H1 (cell line): ENCODE measurements around the gene AGAP1. TPM values are rescaled to one million over a fixed set of nuclear protein-coding genes. Genes with fewer than 3 reads are reported as not detected.

Experiments
- CTCF ChIA-PET: fragments of 300-600 bp; sonication (Branson Sonifier 250); formaldehyde crosslinking; loops from one replicate; lab custom pipeline; 2021; ENCODE audit not compliant: partially characterized antibody; lab: Charles Lee
- POLR2A ChIA-PET: fragments of 300-600 bp; sonication (Branson Sonifier 250); formaldehyde crosslinking; loops from one replicate; lab custom pipeline; 2021; ENCODE audit warnings: inconsistent platforms; ENCODE audit not compliant: partially characterized antibody; lab: Charles Lee
- DNase-seq, 2 experiments: peaks; one replicate each; pipeline versions ENCODE4 v3.0.0 to v3.0.0-alpha.2; 2010 to 2022; ENCODE audit warnings: low spot score in 2 of 2, low read depth in 1 of 2, mixed read lengths in 1 of 2
- FAIRE-seq: peaks from 2 replicates; lab custom pipeline; 2011; peaks lifted over from hg19 to GRCh38; lab: Jason Lieb, UNC
- H2AFZ ChIP-seq: 2 replicates; pipeline ENCODE4 v1.8.1; 2012; ENCODE audit warnings: low read length, inconsistent platforms
- H2AK5ac ChIP-seq: 2 replicates; pipeline ENCODE4 v1.6.1; 2013; ENCODE audit warnings: low read depth, low read length
- H2BK120ac ChIP-seq: replicated peaks from 2 replicates; pipeline ENCODE3; 2013; ENCODE audit warnings: low read depth, low read length, inconsistent platforms
- H2BK12ac ChIP-seq: 2 replicates; pipeline ENCODE4 v1.6.1; 2013; ENCODE audit warnings: low read depth, low read length
- H2BK15ac ChIP-seq: 2 replicates; pipeline ENCODE4 v1.6.1; 2013; ENCODE audit warnings: low read length
- H2BK20ac ChIP-seq: 2 replicates; pipeline ENCODE4 v1.6.1; 2013; ENCODE audit warnings: low read length
- H2BK5ac ChIP-seq: 2 replicates; pipeline ENCODE4 v1.6.1; 2013; ENCODE audit warnings: low read depth, low read length
- H3K14ac ChIP-seq: 2 replicates; pipeline ENCODE4 v1.6.1; 2013; ENCODE audit warnings: inconsistent platforms; ENCODE audit not compliant: insufficient read length
- H3K18ac ChIP-seq: 2 replicates; pipeline ENCODE4 v1.6.1; 2013; ENCODE audit warnings: low read length; ENCODE audit errors: extremely low read depth
- H3K23ac ChIP-seq: 2 replicates; pipeline ENCODE4 v1.6.1; 2013; ENCODE audit warnings: inconsistent platforms; ENCODE audit not compliant: insufficient read length
- H3K23me2 ChIP-seq: 2 replicates; pipeline ENCODE4 v1.6.1; 2013; ENCODE audit warnings: low read depth, low read length
- H3K27ac ChIP-seq: 2 replicates; pipeline ENCODE4 v1.6.1; 2011; ENCODE audit warnings: low read depth, low read length, inconsistent platforms
- H3K27me3 ChIP-seq, 4 experiments: replicated peaks in 1 of 4; 1 replicate in 1 of 4; 2 replicates in 3 of 4; pipeline versions ENCODE4 v1.6.1 to v1.8.1; 2011 to 2013; ENCODE audit warnings: low read length in 3 of 4, mild to moderate bottlenecking in 3 of 4, inconsistent platforms in 2 of 4, mixed read lengths in 2 of 4, moderate library complexity in 1 of 4; ENCODE audit not compliant: control insufficient read depth in 3 of 4, insufficient read depth in 3 of 4; ENCODE audit errors: extremely low read depth in 1 of 4
- H3K36me3 ChIP-seq, 4 experiments: 2 replicates each; pipeline versions ENCODE4 v1.6.1 to v1.8.1; 2011 to 2013; ENCODE audit warnings: mild to moderate bottlenecking in 4 of 4, low read length in 3 of 4, moderate library complexity in 2 of 4, control low read depth in 1 of 4, inconsistent platforms in 1 of 4; ENCODE audit not compliant: insufficient read depth in 4 of 4, control insufficient read depth in 2 of 4
- H3K4ac ChIP-seq: replicated peaks from 2 replicates; pipeline ENCODE3; 2013; ENCODE audit warnings: low read length, low read depth, mixed read lengths, inconsistent platforms; ENCODE audit not compliant: insufficient read length
- H3K4me1 ChIP-seq, 4 experiments: replicated peaks in 1 of 4; 1 replicate in 1 of 4; 2 replicates in 3 of 4; pipeline versions ENCODE4 v1.6.1 to v1.8.1; 2011 to 2013; ENCODE audit warnings: low read length in 3 of 4, inconsistent platforms in 2 of 4, mixed read lengths in 1 of 4; ENCODE audit not compliant: insufficient read depth in 4 of 4, control insufficient read depth in 3 of 4
- H3K4me2 ChIP-seq, 2 experiments: 2 replicates each; pipeline versions ENCODE4 v1.6.1 to v1.8.1; 2011 to 2013; ENCODE audit warnings: low read depth in 2 of 2, low read length in 2 of 2, control low read depth in 1 of 2, inconsistent platforms in 1 of 2, mild to moderate bottlenecking in 1 of 2; ENCODE audit not compliant: insufficient read depth in 1 of 2
- H3K4me3 ChIP-seq, 4 experiments: fragments of 200-600, 300-600 bp in 1 of 4; sonication (generic), shearing (Covaris generic), sonication (Bioruptor Twin) in 1 of 4; 2 replicates each; pipeline versions ENCODE4 v1.5.1 to v1.8.1; 2011 to 2016; ENCODE audit warnings: low read length in 4 of 4, low read depth in 3 of 4, control low read depth in 2 of 4, inconsistent platforms in 2 of 4, mild to moderate bottlenecking in 2 of 4, mixed read lengths in 1 of 4, moderate library complexity in 1 of 4; ENCODE audit not compliant: insufficient read depth in 2 of 4; ENCODE audit errors: extremely low read depth in 1 of 4
- H3K56ac ChIP-seq: replicated peaks from 2 replicates; pipeline ENCODE3; 2013; ENCODE audit warnings: low read depth, mild to moderate bottlenecking, mixed read lengths, low read length, inconsistent platforms; ENCODE audit not compliant: insufficient read length
- H3K79me1 ChIP-seq: 2 replicates; pipeline ENCODE4 v1.6.1; 2013; ENCODE audit warnings: low read depth, low read length, control low read depth
- H3K79me2 ChIP-seq, 2 experiments: 2 replicates each; pipeline versions ENCODE4 v1.6.1 to v1.8.1; 2012 to 2013; ENCODE audit warnings: low read length in 2 of 2, mild to moderate bottlenecking in 2 of 2, inconsistent platforms in 1 of 2; ENCODE audit not compliant: insufficient read depth in 2 of 2, control insufficient read depth in 1 of 2
- H3K9ac ChIP-seq, 4 experiments: replicated peaks in 1 of 4; 1 replicate in 1 of 4; 2 replicates in 3 of 4; pipeline versions ENCODE4 v1.6.1 to v1.8.1; 2011 to 2013; ENCODE audit warnings: low read depth in 3 of 4, low read length in 3 of 4, control low read depth in 2 of 4, mild to moderate bottlenecking in 2 of 4, moderate library complexity in 2 of 4, inconsistent platforms in 1 of 4; ENCODE audit errors: extremely low read depth in 1 of 4
- H3K9me3 ChIP-seq, 2 experiments: 2 replicates each; pipeline versions ENCODE4 v1.6.1 to v1.8.1; 2012 to 2013; ENCODE audit warnings: mild to moderate bottlenecking in 2 of 2, moderate library complexity in 2 of 2, control low read depth in 1 of 2, inconsistent platforms in 1 of 2, low read depth in 1 of 2, low read length in 1 of 2, mixed read lengths in 1 of 2; ENCODE audit not compliant: insufficient read depth in 2 of 2
- H4K20me1 ChIP-seq, 2 experiments: replicated peaks in 1 of 2; 2 replicates each; pipeline versions ENCODE3 to v1.8.1; 2011 to 2013; ENCODE audit warnings: inconsistent platforms in 2 of 2, low read length in 2 of 2, mild to moderate bottlenecking in 1 of 2; ENCODE audit not compliant: insufficient read depth in 2 of 2, control insufficient read depth in 1 of 2
- H4K5ac ChIP-seq: 2 replicates; pipeline ENCODE4 v1.6.1; 2013; ENCODE audit warnings: low read length, low read depth, mixed read lengths, inconsistent platforms; ENCODE audit not compliant: insufficient read length
- H4K8ac ChIP-seq: 2 replicates; pipeline ENCODE4 v1.8.0; 2013; ENCODE audit warnings: mild to moderate bottlenecking, moderate library complexity, low read length, inconsistent platforms; ENCODE audit not compliant: insufficient read depth; ENCODE audit errors: extremely low read depth
- H4K91ac ChIP-seq: replicated peaks from 2 replicates; pipeline ENCODE3; 2013; ENCODE audit warnings: low read length, mixed read lengths, inconsistent platforms; ENCODE audit not compliant: insufficient read length
- CHD1 ChIP-seq: IDR thresholded peaks from 2 replicates; pipeline ENCODE4 v1.6.1; 2012; ENCODE audit warnings: low read depth, low read length, improper control_type of control experiment
- SAP30 ChIP-seq: fragments of 300-600 bp; sonication (generic); IDR thresholded peaks from 2 replicates; pipeline ENCODE4 v1.7.1; 2012; ENCODE audit warnings: low read length, moderate library complexity, mild to moderate bottlenecking, inconsistent platforms; ENCODE audit not compliant: insufficient read depth, insufficient replicate concordance
- SP1 ChIP-seq: IDR thresholded peaks from 2 replicates; pipeline ENCODE4 v1.6.1; 2011; ENCODE audit warnings: low read depth, low read length
- SP4 ChIP-seq: IDR thresholded peaks from 2 replicates; pipeline ENCODE4 v1.6.1; 2012; ENCODE audit warnings: low read length, inconsistent platforms
- TAF1 ChIP-seq: IDR thresholded peaks from 2 replicates; pipeline ENCODE4 v1.6.1; 2011; ENCODE audit warnings: mild to moderate bottlenecking, low read depth, low read length
- WGBS, 2 experiments: shearing (Covaris generic) in 1 of 2; methylation state at CpG; one replicate each; pipeline versions ENCODE4 v1.1.6 to v1.1.7; 2013 to 2015; ENCODE audit warnings: low lambda C conversion rate in 2 of 2, mixed read lengths in 2 of 2, inconsistent platforms in 1 of 2, low coverage in 1 of 2, missing lambda C conversion rate in 1 of 2; ENCODE audit not compliant: insufficient replicate concordance in 2 of 2, insufficient coverage in 1 of 2, insufficient read length in 1 of 2; ENCODE audit errors: extremely low coverage in 1 of 2, missing lambda C conversion rate in 1 of 2; 5-methylcytosine and 5-hydroxymethylcytosine counted together
- polyA plus RNA-seq, 7 experiments: library from polyadenylated mRNA; depleted of rRNA in 3 of 7; stranded (reverse) in 5 of 7; unstranded in 2 of 7; fragments of >200 nt in 5 of 7; fragments of 200-250 nt in 2 of 7; gene quantifications; 1 replicate in 5 of 7; 2 replicates in 1 of 7; 4 replicates in 1 of 7; pipeline versions ENCODE4 v1.2.1 to v1.2.3, GENCODE V29; 2011 to 2013; ENCODE audit warnings: missing spikeins in 2 of 7, mixed read lengths in 2 of 7
- total RNA-seq: library from RNA; stranded (reverse); fragmentation: NEBNext Ultra II Directional; extraction: Animal tissue kit (Norgen Biotek cat#: 25700); gene quantifications from 2 replicates; pipeline ENCODE4 v1.2.1, GENCODE V29; 2021
- TF ChIP-seq, protein P1 (sequence below): IDR thresholded peaks from 2 replicates; pipeline ENCODE4 v1.6.1; 2012; ENCODE audit warnings: inconsistent platforms

AGAP1 gene
- total and polyA plus RNA-seq, 2 of the 8 experiments (the other 6 are each of a cell fraction or from before 2014, with no cell fraction given): 18.1 to 39.4 TPM

DNA sequence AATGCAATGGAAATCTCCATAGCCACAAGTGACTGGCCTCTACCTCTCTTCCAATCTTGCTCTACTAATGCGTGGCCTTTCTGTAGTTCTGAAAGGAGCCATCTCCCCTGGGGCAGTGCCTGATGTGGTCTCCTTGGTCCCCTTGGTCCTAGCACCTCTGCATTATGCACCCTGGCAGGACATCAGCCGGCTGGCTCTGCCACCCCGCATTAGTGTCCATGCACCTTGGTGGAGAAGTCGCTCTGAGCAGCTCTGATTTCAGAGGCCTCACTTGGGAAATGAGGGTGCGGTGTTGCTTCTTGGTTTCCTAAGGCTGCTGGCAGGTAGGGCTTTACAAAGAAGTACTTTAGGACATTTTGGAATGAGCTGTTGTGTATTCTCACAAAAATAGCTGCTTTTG lies 356.4 kb downstream of the AGAP1 start:
- Histone ChIP-seq H3K79me2 (no peaks in the 10 kb centered on the region), H2BK12ac (no peak overlapping the region), H2BK5ac (no peak overlapping the region), H2BK120ac (no peak overlapping the region), H3K9ac (no peak overlapping the region), H3K36me3 (no peaks in the 10 kb centered on the region), H2BK15ac (no peak overlapping the region), H3K18ac (no peak overlapping the region), H2BK20ac (no peak overlapping the region), H3K27me3 (no peaks in the 10 kb centered on the region), H3K9me3 (no peaks in the 10 kb centered on the region), H3K23me2 (no peaks in the 10 kb centered on the region), H3K4me1 (peaks cover 0 to 8% (median 4%) of the 10 kb centered on the region in 4 experiments), H3K4ac (no peak overlapping the region), H3K56ac (no peak overlapping the region), H3K4me3 (no peak overlapping the region), H2AFZ (no peak overlapping the region), H3K27ac (no peak overlapping the region), H4K8ac (no peak overlapping the region), H3K23ac (no peak overlapping the region), H2AK5ac (no peak overlapping the region), H4K5ac (no peak overlapping the region), H3K14ac (no peak overlapping the region), H3K4me2 (no peak overlapping the region), H4K20me1 (peaks cover 0 to 2% of the 10 kb centered on the region in 2 experiments), H4K91ac (no peak overlapping the region), H3K79me1 (0 out of 2 replicates have a peak, but pooled peaks cover 2% of the 10 kb centered on the region)
- ChIA-PET POLR2A (no interaction called here), CTCF (interaction anchor here (1.2 to 3.2 kb wide), 3 partner anchors 9 to 71 kb away, joined by 3 to 9 read pairs (median 3); no protein-coding TSS in a partner anchor)
- no peak for FAIRE-seq
- DNase-seq: no peak
- WGBS, 2 experiments: 80% methylated on average over 5 of the region's 5 CpGs; no CpG with 5 or more reads in 1 of the 2 experiments
- TF ChIP-seq TAF1 (no peak), SP1 (no peak), SAP30 (no peak), CHD1 (no peak), SP4 (no peak)
- TF ChIP-seq, protein P1, sequence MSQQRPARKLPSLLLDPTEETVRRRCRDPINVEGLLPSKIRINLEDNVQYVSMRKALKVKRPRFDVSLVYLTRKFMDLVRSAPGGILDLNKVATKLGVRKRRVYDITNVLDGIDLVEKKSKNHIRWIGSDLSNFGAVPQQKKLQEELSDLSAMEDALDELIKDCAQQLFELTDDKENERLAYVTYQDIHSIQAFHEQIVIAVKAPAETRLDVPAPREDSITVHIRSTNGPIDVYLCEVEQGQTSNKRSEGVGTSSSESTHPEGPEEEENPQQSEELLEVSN: no peak
